GM21423 (cell line): ENCODE data around the gene ERLIN1.
"Not testable (repeated sequence)": the region's sequence is repeated elsewhere in the genome, so short reads cannot be mapped to it uniquely, and the experiment has no call there.

ENCODE experiments used
- ATAC-seq: cut with Tn5 transposase; IDR thresholded peaks from one replicate; pipeline ENCODE4 v1.9.1; 2021; ENCODE audit warnings: mild to moderate bottlenecking, moderate library complexity; ENCODE audit not compliant: unreplicated experiment

ERLIN1 gene

GRCh38 chr10:100138921-100139496 lies 46.8 kb downstream of the ERLIN1 start:
- ATAC-seq = no peak

- no peak for ATAC-seq
Observed at GRCh38 chr10:100135486-100135885, 50.3 kb downstream of the ERLIN1 start.

GRCh38 chr10:100133801-100134200 lies 52.0 kb downstream of the ERLIN1 start:
- ATAC-seq = no peak

- no peak for ATAC-seq
Observed at GRCh38 chr10:100132427-100132826, 53.4 kb downstream of the ERLIN1 start.

GRCh38 chr10:100131571-100131970 lies 54.3 kb downstream of the ERLIN1 start:
- no peak for ATAC-seq

- no peak for ATAC-seq
Observed at GRCh38 chr10:100130831-100131230, 55.0 kb downstream of the ERLIN1 start.

GRCh38 chr10:100129424-100129823 lies 56.4 kb downstream of the ERLIN1 start:
- no peak for ATAC-seq

- ATAC-seq = no peak
Observed at GRCh38 chr10:100128951-100129350, 56.9 kb downstream of the ERLIN1 start.

GRCh38 chr10:100125335-100125734 lies 60.5 kb downstream of the ERLIN1 start:
- not testable (repeated sequence) for ATAC-seq

- no peak for ATAC-seq
Observed at GRCh38 chr10:100124097-100124496, 61.7 kb downstream of the ERLIN1 start.

- ATAC-seq = no peak
Observed at GRCh38 chr10:100122780-100123179, 63.0 kb downstream of the ERLIN1 start.

GRCh38 chr10:100120550-100120949 lies 65.3 kb downstream of the ERLIN1 start:
- ATAC-seq = no peak

GRCh38 chr10:100119726-100120125 lies 66.1 kb downstream of the ERLIN1 start:
- no peak for ATAC-seq

- no peak for ATAC-seq
Observed at GRCh38 chr10:100114976-100115770, 70.7 kb downstream of the ERLIN1 start.

GRCh38 chr10:100114460-100114859 lies 71.4 kb downstream of the ERLIN1 start:
- no peak for ATAC-seq

- no peak for ATAC-seq
Observed at GRCh38 chr10:100109670-100110069, 76.2 kb downstream of the ERLIN1 start.

- no peak for ATAC-seq
Observed at GRCh38 chr10:100106865-100107264, 79.0 kb downstream of the ERLIN1 start.

- ATAC-seq = no peak
Observed at GRCh38 chr10:100104300-100104699, 81.5 kb downstream of the ERLIN1 start.

GRCh38 chr10:100103581-100103980 lies 82.2 kb downstream of the ERLIN1 start:
- ATAC-seq = no peak

GRCh38 chr10:100101192-100102076 lies 84.4 kb downstream of the ERLIN1 start:
- no peak for ATAC-seq

GRCh38 chr10:100100651-100101184 lies 85.1 kb downstream of the ERLIN1 start:
- ATAC-seq = no peak
